Keratinocyte (primary cell): Measurements from ENCODE around the gene GOT1.

Source experiments
- EZH2 ChIP-seq: IDR thresholded peaks from one replicate; pipeline ENCODE4 v1.6.1; 2012; ENCODE audit warnings: inconsistent platforms, mild to moderate bottlenecking, low read length, moderate library complexity
- TF ChIP-seq, protein P1 (sequence below), 3 experiments: IDR thresholded peaks in 1 of 3; conservative IDR thresholded peaks in 1 of 3; optimal IDR thresholded peaks in 1 of 3; 2 replicates in 2 of 3; 3 replicates in 1 of 3; pipeline versions ENCODE3 to v1.5.1; 2011; ENCODE audit warnings: low read length in 3 of 3, mild to moderate bottlenecking in 3 of 3, moderate library complexity in 2 of 3, control low read depth in 1 of 3, inconsistent platforms in 1 of 3; ENCODE audit not compliant: insufficient read depth in 2 of 3; ENCODE audit errors: extremely low read depth in 1 of 3

DNA sequence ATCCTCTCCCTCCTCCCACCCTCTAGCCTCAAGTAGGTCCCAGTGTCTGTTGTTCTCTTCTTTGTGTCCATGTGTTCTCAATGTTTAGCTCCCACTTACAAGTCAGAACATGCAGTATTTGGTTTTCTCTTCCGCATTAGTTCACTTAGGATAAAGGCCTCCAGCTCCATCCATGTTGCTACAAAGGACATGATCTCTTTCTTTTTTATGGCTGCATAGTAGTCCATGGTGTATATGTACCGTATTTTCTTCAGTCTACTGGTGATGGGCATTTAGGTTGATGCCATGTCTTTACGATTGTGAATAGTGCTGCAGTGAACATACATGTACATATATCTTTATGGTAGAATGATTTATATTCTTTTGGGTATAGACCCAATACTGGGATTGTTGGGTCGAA is 1.6 kb upstream of the GOT1 start:
- TF ChIP-seq, protein P1, sequence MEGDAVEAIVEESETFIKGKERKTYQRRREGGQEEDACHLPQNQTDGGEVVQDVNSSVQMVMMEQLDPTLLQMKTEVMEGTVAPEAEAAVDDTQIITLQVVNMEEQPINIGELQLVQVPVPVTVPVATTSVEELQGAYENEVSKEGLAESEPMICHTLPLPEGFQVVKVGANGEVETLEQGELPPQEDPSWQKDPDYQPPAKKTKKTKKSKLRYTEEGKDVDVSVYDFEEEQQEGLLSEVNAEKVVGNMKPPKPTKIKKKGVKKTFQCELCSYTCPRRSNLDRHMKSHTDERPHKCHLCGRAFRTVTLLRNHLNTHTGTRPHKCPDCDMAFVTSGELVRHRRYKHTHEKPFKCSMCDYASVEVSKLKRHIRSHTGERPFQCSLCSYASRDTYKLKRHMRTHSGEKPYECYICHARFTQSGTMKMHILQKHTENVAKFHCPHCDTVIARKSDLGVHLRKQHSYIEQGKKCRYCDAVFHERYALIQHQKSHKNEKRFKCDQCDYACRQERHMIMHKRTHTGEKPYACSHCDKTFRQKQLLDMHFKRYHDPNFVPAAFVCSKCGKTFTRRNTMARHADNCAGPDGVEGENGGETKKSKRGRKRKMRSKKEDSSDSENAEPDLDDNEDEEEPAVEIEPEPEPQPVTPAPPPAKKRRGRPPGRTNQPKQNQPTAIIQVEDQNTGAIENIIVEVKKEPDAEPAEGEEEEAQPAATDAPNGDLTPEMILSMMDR (optimal IDR thresholded peaks at IDR 0.05 in 1 of 3, IDR thresholded peaks at IDR 0.05 in 1 of 3, conservative IDR thresholded peaks at IDR 0.05 in 1 of 3; ENCODE audit: extremely low read depth in 1 of 3, insufficient read depth in 2 of 3, low read length in 3 of 3) = no peak
- TF ChIP-seq EZH2 = no peak
